Caki2 (cell line): ENCODE data around the gene LTBP1. TPM values are rescaled to one million over a fixed set of nuclear protein-coding genes. Genes with fewer than 3 reads are reported as not detected.

Source experiments
- DNase-seq: peaks from one replicate; pipeline ENCODE4 v3.0.0-alpha.2; 2015; ENCODE audit warnings: low read depth
- in situ Hi-C: cut with HindIII; loops from 2 replicates; pipeline ENCODE4 v1.10.0; 2016; ENCODE audit warnings: low sequenced_read_pairs, low pct_unique_long_range_greater_than_20kb, mixed read lengths
- total RNA-seq: library from RNA; depleted of rRNA; stranded (reverse); fragments of >200 nt; shearing (Covaris generic); gene quantifications from 2 replicates; pipeline ENCODE4 v1.2.3, GENCODE V29; 2014; ENCODE audit warnings: low replicate concordance

Gene LTBP1
- total RNA-seq, 1 experiment from 2014 or later: 3.6 TPM

DNA sequence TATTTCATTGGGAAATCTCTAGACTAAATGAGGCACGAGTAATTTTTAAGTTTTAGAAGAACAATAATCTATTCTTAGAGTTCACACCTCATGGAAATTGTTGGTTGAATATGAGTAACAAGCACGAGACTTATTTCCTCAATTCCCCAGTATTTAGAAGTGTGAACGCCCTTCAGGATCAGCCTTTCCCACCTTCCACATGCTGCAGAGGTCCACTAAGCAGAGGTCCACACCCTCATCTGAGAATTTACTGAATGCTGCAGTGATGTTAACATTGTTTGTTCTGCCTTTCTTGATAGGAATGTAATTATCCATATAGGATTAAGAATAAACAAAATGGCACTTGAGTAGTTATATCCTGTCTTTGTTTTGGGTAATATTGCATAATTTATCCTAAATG, 41.8 kb downstream of the LTBP1 start:
- in situ Hi-C loops: no loop called here

GRCh38 chr2:32990556-32990955, 43.8 kb downstream of the LTBP1 start:
- DNase-seq: no peak
- in situ Hi-C loops: no loop called here

More for the DNA sequence above, 41.8 kb downstream of the LTBP1 start:
- DNase-seq: no peak

- in situ Hi-C loops: no loop called here
- DNase-seq: no peak
These were observed 44.5 kb downstream of the LTBP1 start for GRCh38 chr2:32991091-32991845.

- in situ Hi-C loops: no loop called here
- DNase-seq: no peak
These were observed 46.3 kb downstream of the LTBP1 start for GRCh38 chr2:32993005-32993539.

- in situ Hi-C loops: no loop called here
- no peak for DNase-seq
These were observed 51.0 kb downstream of the LTBP1 start for GRCh38 chr2:32997705-32998104.

DNA sequence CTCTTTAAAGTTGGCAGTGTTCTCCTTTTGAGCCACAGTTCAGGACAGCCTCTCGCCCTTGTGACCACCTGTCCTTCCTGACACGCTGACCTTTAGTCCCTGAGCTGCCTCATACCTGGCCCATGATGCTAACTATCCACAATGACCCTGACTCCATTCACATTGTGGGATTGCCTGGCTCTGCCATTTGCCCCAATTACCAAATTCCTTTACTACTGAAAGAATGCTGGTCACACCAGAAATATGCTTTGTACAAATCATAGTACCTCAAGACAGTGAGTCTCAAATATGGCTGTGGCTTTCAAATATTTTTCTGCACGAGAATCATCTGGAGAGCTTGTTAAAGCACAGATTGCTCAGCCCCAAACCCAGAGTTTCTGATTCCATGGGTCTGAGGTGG, 54.2 kb downstream of the LTBP1 start:
- in situ Hi-C loops: no loop called here
- DNase-seq: no peak

- in situ Hi-C loops: no loop called here
- no peak for DNase-seq
These were observed 55.1 kb downstream of the LTBP1 start for GRCh38 chr2:33001823-33002222.

DNA sequence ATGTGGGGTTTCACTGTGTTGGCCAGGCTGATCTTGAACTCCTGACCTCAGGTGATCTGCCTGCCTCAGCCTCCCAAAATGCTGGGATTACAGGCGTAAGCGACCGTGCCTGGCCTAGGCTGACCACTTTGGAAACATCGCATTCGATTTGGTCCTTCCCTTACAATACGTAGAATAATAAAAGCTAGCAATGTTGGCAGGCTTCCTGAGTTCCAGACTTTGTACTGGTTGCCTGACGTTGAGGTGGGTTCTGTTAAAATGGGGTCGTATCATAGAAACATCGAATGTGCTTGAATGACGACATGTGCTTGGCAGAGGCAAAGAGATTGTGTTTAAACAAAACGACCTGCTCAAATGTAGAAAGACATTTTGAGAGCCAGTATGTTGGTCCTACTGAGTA, 56.1 kb downstream of the LTBP1 start:
- no peak for DNase-seq
- in situ Hi-C loops: no loop called here

DNA sequence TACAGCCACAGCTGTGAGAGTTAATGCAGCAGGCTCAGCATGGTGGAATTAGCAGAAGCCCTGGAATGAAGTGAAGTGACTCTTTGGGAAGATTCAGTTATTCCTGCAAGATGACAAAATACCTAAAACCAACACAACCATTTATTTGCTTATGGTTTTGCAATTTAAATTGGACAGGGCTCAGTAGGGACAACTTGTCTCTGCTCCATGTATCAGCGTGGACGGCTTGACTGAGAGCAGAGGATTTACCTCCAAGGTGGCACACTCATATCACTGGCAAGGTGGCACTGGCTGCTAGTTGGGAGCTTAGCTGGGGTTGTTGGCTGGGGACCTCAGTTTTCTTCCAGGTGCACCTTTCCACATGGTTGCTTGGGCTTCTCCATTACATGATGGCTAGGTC, 58.3 kb downstream of the LTBP1 start:
- in situ Hi-C loops: no loop called here
- no peak for DNase-seq

DNA sequence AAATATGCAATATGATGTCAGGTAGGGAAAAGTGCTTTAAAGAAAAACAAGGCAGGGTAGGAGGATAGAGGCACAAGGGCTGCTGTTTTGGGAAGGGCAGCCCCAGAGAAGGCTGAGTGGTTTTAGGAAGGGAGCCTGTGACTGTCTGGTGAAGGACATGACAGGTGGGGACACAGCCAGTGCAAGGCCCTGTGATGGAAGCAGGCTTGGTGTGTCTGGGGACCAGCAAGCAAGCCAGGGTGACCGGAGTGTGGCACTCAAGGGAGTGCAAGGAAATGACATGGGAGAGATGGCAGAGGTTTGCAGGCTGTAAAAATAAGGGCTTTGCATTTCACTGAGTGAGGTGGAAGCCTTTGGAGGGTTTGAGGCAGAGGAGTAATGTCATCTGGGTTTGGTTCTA, 62.0 kb downstream of the LTBP1 start:
- DNase-seq: no peak
- in situ Hi-C loops: no loop called here

- in situ Hi-C loops: no loop called here
- DNase-seq: no peak
These were observed 62.5 kb downstream of the LTBP1 start for GRCh38 chr2:33009249-33009648.

DNA sequence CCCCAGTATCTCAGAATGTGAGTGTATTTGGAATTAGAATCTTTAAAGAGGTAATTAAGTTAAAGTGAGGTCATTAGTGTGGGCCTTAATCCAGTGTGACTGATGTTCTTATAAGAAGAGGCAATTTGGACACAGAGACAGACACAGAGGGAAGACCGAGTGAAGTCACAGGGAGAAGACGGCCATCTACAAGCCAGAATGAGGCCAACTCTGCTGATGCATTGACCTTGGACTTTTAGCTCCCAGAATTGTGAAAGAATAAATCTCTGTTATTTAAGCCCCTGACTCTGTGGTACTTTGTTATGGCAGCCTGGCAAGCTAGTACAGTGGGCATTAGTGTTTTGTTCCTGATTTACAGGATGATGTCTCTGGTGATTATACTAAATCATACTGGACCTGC, 64.6 kb downstream of the LTBP1 start:
- no peak for DNase-seq
- in situ Hi-C loops: no loop called here

GRCh38 chr2:33011941-33012340, 65.2 kb downstream of the LTBP1 start:
- no peak for DNase-seq
- in situ Hi-C loops: no loop called here

DNA sequence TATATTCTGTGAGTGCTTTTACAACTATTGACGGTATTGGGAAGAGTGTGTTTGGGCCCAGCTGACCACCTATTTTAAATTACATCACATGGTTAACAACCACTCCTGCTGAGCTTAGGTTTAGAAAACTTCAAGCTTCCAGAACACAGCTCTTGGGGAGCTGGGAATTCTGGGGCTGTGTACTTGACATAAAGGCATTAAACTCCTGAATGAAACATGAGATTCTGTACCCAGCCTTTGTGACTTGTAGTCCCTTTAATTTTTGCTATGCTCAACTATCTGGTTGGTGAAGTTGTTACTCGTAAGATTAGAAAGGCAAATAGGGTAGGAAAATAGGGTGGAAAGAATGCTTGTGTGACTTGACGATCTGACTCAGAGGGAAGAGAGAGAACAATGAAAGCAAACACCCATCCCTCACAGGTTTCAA, 66.9 kb downstream of the LTBP1 start:
- in situ Hi-C loops: no loop called here
- DNase-seq: no peak

DNA sequence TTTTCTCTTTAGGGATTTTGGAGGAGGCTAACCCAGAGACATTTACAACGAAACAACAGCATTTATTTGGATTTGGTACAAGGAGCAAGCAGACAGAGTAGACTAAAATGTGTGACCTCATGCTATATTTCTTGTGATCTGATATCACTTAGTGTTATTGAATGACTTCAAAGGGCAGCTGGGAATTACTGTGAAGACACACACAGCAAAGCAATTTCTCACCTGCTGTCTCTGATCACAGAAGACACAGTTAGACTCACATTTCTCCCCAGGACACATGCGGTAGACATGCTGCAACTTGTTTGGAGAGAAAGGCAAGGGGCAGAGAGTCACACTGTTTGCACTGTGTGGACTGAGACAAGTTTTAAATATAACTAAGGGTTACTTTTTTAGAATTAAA, 67.5 kb downstream of the LTBP1 start:
- DNase-seq: no peak
- in situ Hi-C loops: no loop called here

DNA sequence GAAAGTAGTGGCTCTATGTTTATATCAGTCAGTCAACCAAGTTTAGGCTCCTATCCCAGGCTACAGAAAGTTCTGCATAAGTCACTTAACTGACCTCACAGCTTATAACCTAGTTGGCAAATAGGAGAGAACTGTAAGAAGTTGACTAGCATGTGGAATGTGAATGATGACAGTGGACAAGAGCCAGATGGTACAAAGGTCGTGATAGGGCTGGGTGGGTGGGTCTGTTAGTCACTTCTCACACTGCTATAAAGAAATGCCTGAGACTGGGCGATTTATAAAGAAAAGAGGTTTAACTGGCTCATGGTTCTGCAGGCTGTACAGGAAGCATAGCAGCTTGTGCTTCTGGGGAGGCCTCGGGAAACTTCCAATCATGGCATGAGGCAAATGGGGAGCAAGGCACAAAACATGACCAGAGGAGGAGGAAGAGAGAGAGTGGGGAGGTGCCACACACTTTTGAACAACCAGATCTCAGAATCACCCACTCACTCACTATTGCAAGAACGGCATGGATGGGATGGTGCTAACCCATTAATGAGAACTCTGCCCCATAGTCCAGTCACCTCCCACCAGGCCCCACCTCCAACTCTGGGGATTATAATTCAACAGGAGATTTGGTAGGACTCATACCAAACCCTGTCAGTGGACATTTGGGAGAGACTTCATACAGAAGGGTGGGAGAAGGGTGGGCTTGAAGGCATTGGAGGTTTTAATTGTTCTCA, 68.8 kb downstream of the LTBP1 start:
- in situ Hi-C loops: no loop called here
- peak; percentile 55 for DNase-seq

- in situ Hi-C loops: no loop called here
- no peak for DNase-seq
These were observed 71.5 kb downstream of the LTBP1 start for GRCh38 chr2:33018271-33018670.

DNA sequence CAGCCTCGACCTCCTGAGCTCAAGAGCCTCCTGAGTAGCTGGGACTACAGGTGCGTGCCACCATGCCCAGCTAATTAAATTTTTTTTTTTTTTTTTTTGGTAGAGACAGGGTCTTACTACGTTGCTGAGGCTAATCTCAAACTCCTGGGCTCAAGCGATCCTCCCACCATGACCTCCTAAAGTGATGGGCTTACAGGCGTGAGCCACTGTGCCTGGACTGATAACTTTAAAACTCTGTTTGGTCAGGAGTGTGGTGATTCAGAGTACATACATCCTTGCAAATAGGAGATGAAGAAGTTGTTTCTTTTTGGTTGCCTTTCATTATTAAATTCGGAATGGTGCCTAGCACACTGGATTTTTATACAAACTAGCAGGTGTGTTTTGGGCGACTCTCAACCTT, 73.0 kb downstream of the LTBP1 start:
- DNase-seq: no peak
- in situ Hi-C loops: no loop called here

DNA sequence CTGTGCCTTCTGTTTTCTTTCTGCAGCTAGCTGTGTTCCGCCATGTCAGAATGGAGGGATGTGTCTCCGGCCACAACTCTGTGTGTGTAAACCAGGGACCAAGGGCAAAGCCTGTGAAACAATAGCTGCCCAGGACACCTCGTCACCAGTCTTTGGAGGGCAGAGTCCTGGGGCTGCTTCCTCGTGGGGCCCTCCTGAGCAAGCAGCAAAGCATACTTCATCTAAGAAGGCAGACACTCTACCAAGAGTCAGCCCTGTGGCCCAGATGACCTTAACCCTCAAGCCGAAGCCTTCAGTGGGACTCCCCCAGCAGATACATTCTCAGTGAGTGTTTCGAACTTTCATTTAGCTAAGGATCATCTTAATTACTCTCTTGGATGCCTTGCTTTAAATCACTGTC, 74.1 kb downstream of the LTBP1 start:
- DNase-seq: no peak
- in situ Hi-C loops: no loop called here
